Astrocyte (in vitro differentiated cells and primary cell): ENCODE data around the gene DQX1. TPM values are rescaled to one million over a fixed set of nuclear protein-coding genes. Genes with fewer than 3 reads are reported as not detected.

Experiments used
- DNase-seq: peaks from one replicate; pipeline ENCODE4 v3.0.0-alpha.2; 2010; ENCODE audit warnings: low read depth
- FAIRE-seq: peaks from 2 replicates; lab custom pipeline; 2011; peaks lifted over from hg19 to GRCh38; lab: Jason Lieb, UNC
- H2AFZ ChIP-seq: 2 replicates; pipeline ENCODE4 v1.6.0; 2012; ENCODE audit warnings: low read depth, low read length, inconsistent platforms
- H3K27ac ChIP-seq: 2 replicates; pipeline ENCODE4 v1.5.1; 2011; ENCODE audit warnings: low read depth, low read length, inconsistent platforms
- H3K27me3 ChIP-seq: 2 replicates; pipeline ENCODE4 v1.6.0; 2011; ENCODE audit warnings: low read length, inconsistent platforms; ENCODE audit not compliant: insufficient read depth
- H3K36me3 ChIP-seq: 2 replicates; pipeline ENCODE4 v1.5.1; 2011; ENCODE audit warnings: low read length, inconsistent platforms; ENCODE audit not compliant: insufficient read depth
- H3K4me1 ChIP-seq: 2 replicates; pipeline ENCODE4 v1.5.1; 2011; ENCODE audit warnings: low read length, inconsistent platforms; ENCODE audit not compliant: insufficient read depth
- H3K4me2 ChIP-seq: 2 replicates; pipeline ENCODE4 v1.6.0; 2012; ENCODE audit warnings: low read length, inconsistent platforms
- H3K4me3 ChIP-seq: 2 replicates; pipeline ENCODE4 v1.5.1; 2011; ENCODE audit warnings: low read depth, mild to moderate bottlenecking, low read length, inconsistent platforms; ENCODE audit not compliant: insufficient read depth
- H3K79me2 ChIP-seq: 2 replicates; pipeline ENCODE4 v1.6.0; 2012; ENCODE audit warnings: mild to moderate bottlenecking, low read length, inconsistent platforms; ENCODE audit not compliant: insufficient read depth
- H3K9ac ChIP-seq: 2 replicates; pipeline ENCODE4 v1.6.0; 2012; ENCODE audit warnings: mild to moderate bottlenecking, low read length, inconsistent platforms
- H3K9me3 ChIP-seq: 2 replicates; pipeline ENCODE4 v1.5.1; 2012; ENCODE audit warnings: low read depth, mild to moderate bottlenecking, low read length, inconsistent platforms; ENCODE audit not compliant: insufficient read depth
- H4K20me1 ChIP-seq: 2 replicates; pipeline ENCODE4 v1.6.0; 2012; ENCODE audit warnings: low read length, inconsistent platforms; ENCODE audit not compliant: insufficient read depth
- H3K27ac Mint-ChIP-seq: one replicate; pipeline ENCODE4 v1.8.0; 2021; ENCODE audit warnings: mild to moderate bottlenecking, mixed read lengths; ENCODE audit not compliant: unreplicated experiment
- H3K27me3 Mint-ChIP-seq: one replicate; pipeline ENCODE4 v1.8.0; 2021; ENCODE audit warnings: low read depth, mixed read lengths; ENCODE audit not compliant: unreplicated experiment
- H3K36me3 Mint-ChIP-seq: one replicate; pipeline ENCODE4 v1.8.0; 2021; ENCODE audit warnings: low read depth, mixed read lengths; ENCODE audit not compliant: unreplicated experiment
- H3K4me1 Mint-ChIP-seq: one replicate; pipeline ENCODE4 v1.8.0; 2021; ENCODE audit warnings: low read depth, mixed read lengths; ENCODE audit not compliant: unreplicated experiment
- H3K4me3 Mint-ChIP-seq: one replicate; pipeline ENCODE4 v1.8.0; 2021; ENCODE audit warnings: mild to moderate bottlenecking, moderate library complexity, mixed read lengths; ENCODE audit not compliant: unreplicated experiment
- H3K9me3 Mint-ChIP-seq: one replicate; pipeline ENCODE4 v1.8.0; 2021; ENCODE audit warnings: mild to moderate bottlenecking, mixed read lengths; ENCODE audit not compliant: unreplicated experiment
- CTCF ChIP-seq: IDR thresholded peaks from 2 replicates; pipeline ENCODE4 v1.5.1; 2011; ENCODE audit warnings: low read depth, mild to moderate bottlenecking, inconsistent platforms, low read length, moderate library complexity; ENCODE audit not compliant: insufficient read depth
- EZH2 ChIP-seq: IDR thresholded peaks from 2 replicates; pipeline ENCODE4 v1.6.1; 2012; ENCODE audit warnings: mild to moderate bottlenecking, low read length, inconsistent platforms; ENCODE audit not compliant: insufficient read depth
- total RNA-seq: library from RNA; stranded (reverse); gene quantifications from 2 replicates; pipeline ENCODE4 v1.2.1, GENCODE V29; 2021

DQX1 gene
- total RNA-seq, 1 donor from 2014 or later: 0.73 TPM

DNA sequence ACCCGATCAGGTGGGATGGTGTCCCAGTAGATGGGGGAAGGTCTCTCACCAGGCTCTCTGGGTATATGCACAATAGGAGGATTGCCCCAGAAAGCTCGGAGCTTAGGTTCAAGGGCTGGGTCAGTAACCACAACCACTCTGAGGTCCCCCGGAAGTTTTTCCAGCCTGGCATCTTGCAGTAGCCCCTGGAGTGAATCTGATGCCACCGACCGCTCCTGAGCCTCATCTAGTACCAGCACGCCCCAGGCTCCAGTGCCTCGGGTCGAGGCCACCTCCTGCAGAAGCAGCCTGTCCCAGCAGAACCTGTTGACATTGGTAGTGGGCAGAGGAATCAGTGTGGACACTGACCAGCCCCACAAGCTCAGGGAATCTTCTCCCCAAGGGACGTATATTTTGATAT, 2.0 kb downstream of the DQX1 start:
- Histone ChIP-seq H3K79me2 (peaks cover 22% of the 10 kb centered on the region), H3K4me2 (no peak overlapping the region), H3K4me1 (peaks cover 11% of the 10 kb centered on the region), H3K27me3 (peaks cover 20% of the 10 kb centered on the region), H3K36me3 (peaks cover 19% of the 10 kb centered on the region), H3K27ac (no peak overlapping the region), H4K20me1 (peaks cover 25% of the 10 kb centered on the region), H3K9ac (no peak overlapping the region), H3K4me3 (no peak overlapping the region), H3K9me3 (no peaks in the 10 kb centered on the region), H2AFZ (no peak overlapping the region)
- H3K27ac Mint-ChIP-seq: no peak overlapping the region
- FAIRE-seq: no peak
- H3K4me3 Mint-ChIP-seq: no peak overlapping the region
- peaks cover 40% of the 10 kb centered on the region for H3K27me3 Mint-ChIP-seq
- peaks cover 5% of the 10 kb centered on the region for H3K4me1 Mint-ChIP-seq
- no peak for DNase-seq
- H3K36me3 Mint-ChIP-seq: peaks cover 11% of the 10 kb centered on the region
- no peak for TF ChIP-seq CTCF
- no peak for TF ChIP-seq EZH2
- H3K9me3 Mint-ChIP-seq: peaks cover 5% of the 10 kb centered on the region

- Histone ChIP-seq H3K27ac (no peak overlapping the region), H2AFZ (no peak overlapping the region), H3K9ac (no peak overlapping the region), H3K27me3 (peaks cover 35% of the 10 kb centered on the region), H3K4me1 (no peaks in the 10 kb centered on the region), H3K79me2 (peaks cover 7% of the 10 kb centered on the region), H4K20me1 (peaks cover 10% of the 10 kb centered on the region), H3K4me2 (no peak overlapping the region), H3K9me3 (no peaks in the 10 kb centered on the region), H3K4me3 (no peak overlapping the region), H3K36me3 (peaks cover 14% of the 10 kb centered on the region)
- Mint-ChIP-seq H3K27ac (no peak overlapping the region), H3K9me3 (peaks cover 8% of the 10 kb centered on the region), H3K27me3 (peaks cover 54% of the 10 kb centered on the region), H3K36me3 (peaks cover 11% of the 10 kb centered on the region), H3K4me1 (no peaks in the 10 kb centered on the region), H3K4me3 (no peak overlapping the region)
- DNase-seq (no peak), FAIRE-seq (no peak)
- TF ChIP-seq EZH2 (no peak), CTCF (no peak)
These were observed 3.5 kb downstream of the DQX1 start for GRCh38 chr2:74522516-74522915.

DNA sequence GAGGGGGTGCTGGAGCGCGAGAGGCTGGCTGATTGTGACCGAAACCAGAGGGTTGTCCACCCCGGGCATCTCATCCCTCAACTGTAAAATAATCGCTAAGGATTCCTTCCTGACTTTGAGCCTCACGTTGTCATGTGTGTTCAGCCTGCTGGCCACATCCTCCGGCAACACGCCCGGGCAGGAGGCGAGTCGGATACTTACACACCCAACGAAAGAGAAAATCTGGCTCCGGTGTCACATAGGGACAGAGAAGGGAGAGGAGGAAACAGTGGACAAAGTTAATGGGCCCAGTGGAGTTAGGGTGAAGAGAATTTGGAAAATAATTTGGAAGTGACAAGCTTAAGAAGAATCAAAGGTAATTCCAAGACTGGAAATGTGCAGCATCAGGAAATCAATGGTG, 9.4 kb downstream of the DQX1 start:
- Histone ChIP-seq H4K20me1 (peaks cover 6% of the 10 kb centered on the region), H3K4me1 (peaks cover 5% of the 10 kb centered on the region), H3K27me3 (peaks cover 85% of the 10 kb centered on the region), H3K9ac (no peak overlapping the region), H2AFZ (no peak overlapping the region), H3K36me3 (no peaks in the 10 kb centered on the region), H3K9me3 (no peaks in the 10 kb centered on the region), H3K27ac (no peak overlapping the region), H3K79me2 (no peaks in the 10 kb centered on the region), H3K4me2 (peak overlapping the region; percentile 51), H3K4me3 (no peak overlapping the region)
- DNase-seq: no peak
- H3K4me1 Mint-ChIP-seq: no peaks in the 10 kb centered on the region
- no peak for FAIRE-seq
- TF ChIP-seq EZH2: no peak
- no peak for TF ChIP-seq CTCF
- no peaks in the 10 kb centered on the region for H3K36me3 Mint-ChIP-seq
- H3K27me3 Mint-ChIP-seq: peaks cover 75% of the 10 kb centered on the region
- H3K4me3 Mint-ChIP-seq: no peak overlapping the region
- peaks cover 8% of the 10 kb centered on the region for H3K9me3 Mint-ChIP-seq
- H3K27ac Mint-ChIP-seq: no peak overlapping the region
